AG10803 (cell line): ENCODE data around the gene LETM1.

ENCODE experiments used
- DNase-seq: peaks from one replicate; pipeline ENCODE4 v3.0.0; 2010; ENCODE audit warnings: low read depth
- H3K4me3 ChIP-seq: 2 replicates; pipeline ENCODE4 v1.5.1; 2011; ENCODE audit warnings: mild to moderate bottlenecking, low read length, control low read depth
- TF ChIP-seq, protein P1 (sequence below): conservative IDR thresholded peaks from 2 replicates; pipeline ENCODE4 v1.5.1; 2011; ENCODE audit warnings: mild to moderate bottlenecking, low read length, control low read depth, inconsistent platforms

LETM1 gene

GRCh38 chr4:1775731-1776500 is 80.0 kb downstream of the LETM1 start:
- TF ChIP-seq, protein P1, sequence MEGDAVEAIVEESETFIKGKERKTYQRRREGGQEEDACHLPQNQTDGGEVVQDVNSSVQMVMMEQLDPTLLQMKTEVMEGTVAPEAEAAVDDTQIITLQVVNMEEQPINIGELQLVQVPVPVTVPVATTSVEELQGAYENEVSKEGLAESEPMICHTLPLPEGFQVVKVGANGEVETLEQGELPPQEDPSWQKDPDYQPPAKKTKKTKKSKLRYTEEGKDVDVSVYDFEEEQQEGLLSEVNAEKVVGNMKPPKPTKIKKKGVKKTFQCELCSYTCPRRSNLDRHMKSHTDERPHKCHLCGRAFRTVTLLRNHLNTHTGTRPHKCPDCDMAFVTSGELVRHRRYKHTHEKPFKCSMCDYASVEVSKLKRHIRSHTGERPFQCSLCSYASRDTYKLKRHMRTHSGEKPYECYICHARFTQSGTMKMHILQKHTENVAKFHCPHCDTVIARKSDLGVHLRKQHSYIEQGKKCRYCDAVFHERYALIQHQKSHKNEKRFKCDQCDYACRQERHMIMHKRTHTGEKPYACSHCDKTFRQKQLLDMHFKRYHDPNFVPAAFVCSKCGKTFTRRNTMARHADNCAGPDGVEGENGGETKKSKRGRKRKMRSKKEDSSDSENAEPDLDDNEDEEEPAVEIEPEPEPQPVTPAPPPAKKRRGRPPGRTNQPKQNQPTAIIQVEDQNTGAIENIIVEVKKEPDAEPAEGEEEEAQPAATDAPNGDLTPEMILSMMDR, result no peak
- no peak overlapping the region for H3K4me3 ChIP-seq
- DNase-seq, result no peak

DNA sequence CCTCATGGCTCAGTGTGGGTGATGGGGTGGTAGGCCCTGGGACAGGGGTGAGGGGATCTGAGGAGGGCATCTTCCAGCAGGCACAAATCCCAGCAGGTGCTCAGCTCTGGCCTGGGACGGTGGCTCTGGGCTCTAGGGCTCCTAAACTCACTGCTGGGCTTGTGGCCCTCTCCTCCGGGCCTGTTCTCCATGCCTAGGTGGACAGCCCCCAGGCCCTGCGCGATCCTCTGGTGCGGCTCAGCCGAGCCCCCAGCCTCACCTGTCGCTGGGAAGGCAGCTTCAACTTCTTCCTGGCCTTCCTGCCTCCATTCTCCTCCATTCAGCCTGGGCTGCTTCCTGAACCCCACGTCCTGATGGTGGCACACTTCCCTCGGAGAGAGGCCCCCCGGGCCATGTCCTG is 82.2 kb downstream of the LETM1 start:
- H3K4me3 ChIP-seq, result no peak overlapping the region
- TF ChIP-seq, protein P1, result no peak
- DNase-seq, result no peak

GRCh38 chr4:1772853-1773538 is 83.0 kb downstream of the LETM1 start:
- no peak for DNase-seq
- H3K4me3 ChIP-seq, result no peak overlapping the region
- TF ChIP-seq, protein P1, result no peak

DNA sequence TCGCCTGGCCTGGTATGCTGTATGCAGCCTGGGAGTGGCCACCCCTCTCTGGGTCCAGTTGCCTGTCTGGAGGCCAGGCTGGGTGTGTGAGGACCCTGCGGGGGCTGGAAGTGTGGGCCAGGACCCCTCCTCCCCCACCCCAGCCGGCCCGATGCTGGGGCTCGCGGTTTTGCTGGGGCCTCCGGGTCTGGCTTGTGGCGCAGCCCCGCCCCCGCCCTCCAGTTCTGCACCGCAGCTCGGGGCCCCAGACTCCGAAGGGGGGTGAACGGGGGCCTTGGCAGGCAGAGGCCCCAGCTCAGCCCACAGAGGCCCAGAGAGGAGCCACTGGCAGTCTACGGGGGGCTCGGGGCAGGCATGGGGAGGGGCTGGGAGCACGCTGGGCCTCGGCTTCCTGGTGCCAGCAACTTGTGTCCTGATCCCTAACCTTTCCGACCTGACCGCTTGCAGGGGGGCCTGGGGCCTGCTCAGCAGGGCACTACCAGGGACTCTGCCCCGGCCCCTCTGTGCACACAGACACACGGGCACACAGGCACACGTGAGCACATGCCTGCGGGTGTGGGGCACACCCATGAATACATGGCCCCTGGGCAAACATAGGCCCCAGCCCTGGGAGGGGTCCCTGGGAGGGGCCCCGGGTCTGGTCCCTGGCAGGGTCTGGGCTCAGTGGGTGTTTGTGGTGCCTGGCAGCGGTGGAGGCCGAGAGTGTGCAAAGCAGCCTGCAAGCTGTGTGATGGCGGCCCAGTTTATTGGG is 84.2 kb downstream of the LETM1 start:
- H3K4me3 ChIP-seq, result no peak overlapping the region
- TF ChIP-seq, protein P1, result no peak
- no peak for DNase-seq

DNA sequence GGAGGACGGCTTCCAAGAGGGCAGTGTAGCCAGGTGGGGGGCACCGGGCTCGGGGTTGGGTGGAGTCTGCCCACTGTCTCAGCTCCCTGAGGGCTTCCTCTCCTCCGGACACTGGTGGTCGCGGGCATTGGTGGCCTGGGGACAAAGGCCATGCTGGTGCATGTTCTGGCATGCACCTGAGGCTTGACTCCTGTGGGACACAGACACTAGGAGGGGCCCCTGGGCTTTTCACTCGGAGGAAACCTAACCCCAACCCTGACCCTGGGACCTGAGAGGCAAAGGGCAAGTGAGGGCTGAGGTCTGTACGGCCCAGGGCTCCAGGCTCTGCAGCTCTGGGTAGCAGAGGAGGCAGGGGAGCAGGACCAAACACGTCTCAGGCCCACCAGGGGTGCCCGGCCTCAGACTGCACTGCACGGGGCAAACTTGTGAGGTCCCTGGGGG is 85.1 kb downstream of the LETM1 start:
- no peak for DNase-seq
- no peak overlapping the region for H3K4me3 ChIP-seq
- TF ChIP-seq, protein P1, result no peak

DNA sequence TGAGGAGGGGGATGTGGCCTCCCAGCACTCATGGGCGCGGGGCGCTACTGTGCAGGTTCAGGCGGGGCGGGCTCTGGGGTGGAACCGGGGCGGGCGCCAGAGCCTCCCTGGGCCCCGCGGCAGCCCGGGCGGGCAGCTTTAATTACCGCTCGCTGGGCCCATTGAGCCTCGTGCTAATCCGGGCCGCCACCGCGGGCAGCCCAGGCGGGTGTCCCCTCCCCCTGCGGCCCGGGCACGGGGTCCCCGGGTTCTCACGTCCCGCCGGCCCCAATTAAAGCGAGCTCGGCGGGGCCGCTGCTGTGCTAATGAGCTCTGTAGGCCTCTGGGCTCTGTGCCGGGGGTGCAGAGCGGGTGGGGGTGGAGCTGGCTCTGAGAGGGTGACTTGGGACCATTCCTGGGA is 85.7 kb downstream of the LETM1 start:
- TF ChIP-seq, protein P1, result no peak
- DNase-seq, result no peak
- no peak overlapping the region for H3K4me3 ChIP-seq
